Keratinocyte (primary cell): ENCODE results near the gene CHST14. TPM values are rescaled to one million over a fixed set of nuclear protein-coding genes. Genes with fewer than 3 reads are reported as not detected.

Experiments
- DNase-seq: peaks from one replicate; pipeline ENCODE4 v3.0.0-alpha.2; 2011; ENCODE audit warnings: low read depth, missing footprints, low spot score
- FAIRE-seq: peaks from 2 replicates; lab custom pipeline; 2011; peaks lifted over from hg19 to GRCh38; lab: Jason Lieb, UNC
- H2AFZ ChIP-seq: 2 replicates; pipeline ENCODE4 v1.6.0; 2012; ENCODE audit warnings: low read length, control low read depth, inconsistent platforms; ENCODE audit not compliant: control insufficient read depth
- H3K27ac ChIP-seq: 2 replicates; pipeline ENCODE4 v1.5.1; 2011; ENCODE audit warnings: low read length; ENCODE audit not compliant: control insufficient read depth, insufficient read depth
- H3K27me3 ChIP-seq: 3 replicates; pipeline ENCODE4 v1.6.0; 2011; ENCODE audit warnings: low read length; ENCODE audit not compliant: control insufficient read depth, insufficient read depth; ENCODE audit errors: extremely low read depth
- H3K36me3 ChIP-seq, 2 experiments: 2 replicates in 1 of 2; 3 replicates in 1 of 2; pipeline ENCODE4 v1.5.1; 2011; ENCODE audit warnings: low read length in 2 of 2, mild to moderate bottlenecking in 1 of 2; ENCODE audit not compliant: control insufficient read depth in 2 of 2, insufficient read depth in 2 of 2; ENCODE audit errors: extremely low read depth in 1 of 2
- H3K4me1 ChIP-seq: 3 replicates; pipeline ENCODE4 v1.5.1; 2011; ENCODE audit warnings: low read length; ENCODE audit not compliant: control insufficient read depth, insufficient read depth; ENCODE audit errors: extremely low read depth
- H3K4me2 ChIP-seq: 3 replicates; pipeline ENCODE4 v1.6.0; 2011; ENCODE audit warnings: low read depth, low read length; ENCODE audit not compliant: control insufficient read depth, insufficient read depth; ENCODE audit errors: extremely low read depth
- H3K4me3 ChIP-seq, 3 experiments: fragments of 200-600 bp in 1 of 3; sonication (generic) in 1 of 3; 2 replicates in 2 of 3; 3 replicates in 1 of 3; pipeline ENCODE4 v1.5.1; 2011 to 2016; ENCODE audit warnings: low read length in 3 of 3, mild to moderate bottlenecking in 3 of 3, control low read depth in 2 of 3, inconsistent platforms in 1 of 3, low read depth in 1 of 3, mixed read lengths in 1 of 3, mixed run types in 1 of 3, moderate library complexity in 1 of 3; ENCODE audit not compliant: control insufficient read depth in 2 of 3, insufficient read depth in 2 of 3; ENCODE audit errors: extremely low read depth in 1 of 3
- H3K79me2 ChIP-seq: 2 replicates; pipeline ENCODE4 v1.6.0; 2012; ENCODE audit warnings: low read length; ENCODE audit not compliant: control insufficient read depth, insufficient read depth
- H3K9ac ChIP-seq: 3 replicates; pipeline ENCODE4 v1.6.0; 2011; ENCODE audit warnings: low read length; ENCODE audit not compliant: control insufficient read depth, insufficient read depth; ENCODE audit errors: extremely low read depth
- H3K9me1 ChIP-seq: 3 replicates; pipeline ENCODE4 v1.6.0; 2011; ENCODE audit warnings: low read length; ENCODE audit not compliant: control insufficient read depth, insufficient read depth; ENCODE audit errors: extremely low read depth
- H3K9me3 ChIP-seq: 2 replicates; pipeline ENCODE4 v1.5.1; 2012; ENCODE audit warnings: low read depth, low read length; ENCODE audit not compliant: control insufficient read depth
- H4K20me1 ChIP-seq: 3 replicates; pipeline ENCODE4 v1.6.0; 2011; ENCODE audit warnings: low read length; ENCODE audit not compliant: control insufficient read depth, insufficient read depth; ENCODE audit errors: extremely low read depth
- EZH2 ChIP-seq: IDR thresholded peaks from one replicate; pipeline ENCODE4 v1.6.1; 2012; ENCODE audit warnings: inconsistent platforms, mild to moderate bottlenecking, low read length, moderate library complexity
- dilution Hi-C: fragments of 300-500 bp; cut with MboI; formaldehyde crosslinking; loops from one replicate; pipeline ENCODE4 v1.7.0; 2020; ENCODE audit warnings: low sequenced_read_pairs; ENCODE audit not compliant: extremely low pct_ligation_motif_present
- polyA plus RNA-seq, 5 experiments: library from polyadenylated mRNA; depleted of rRNA in 3 of 5; stranded (reverse) in 3 of 5; stranded (forward) in 1 of 5; unstranded in 1 of 5; fragments of >200 nt; gene quantifications; 1 replicate in 1 of 5; 2 replicates in 3 of 5; 3 replicates in 1 of 5; pipeline versions ENCODE4 v1.2.1 to v1.2.3, GENCODE V29; 2011 to 2012; ENCODE audit warnings: missing spikeins in 2 of 5, low read depth in 1 of 5, low replicate concordance in 1 of 5
- TF ChIP-seq, protein P1 (sequence below), 3 experiments: IDR thresholded peaks in 1 of 3; conservative IDR thresholded peaks in 1 of 3; optimal IDR thresholded peaks in 1 of 3; 2 replicates in 2 of 3; 3 replicates in 1 of 3; pipeline versions ENCODE3 to v1.5.1; 2011; ENCODE audit warnings: low read length in 3 of 3, mild to moderate bottlenecking in 3 of 3, moderate library complexity in 2 of 3, control low read depth in 1 of 3, inconsistent platforms in 1 of 3; ENCODE audit not compliant: insufficient read depth in 2 of 3; ENCODE audit errors: extremely low read depth in 1 of 3

CHST14 gene
- polyA plus RNA-seq, 1 donor (not counting 4 experiments of a cell fraction or from before 2014, with no cell fraction given) = 1.5 TPM

DNA sequence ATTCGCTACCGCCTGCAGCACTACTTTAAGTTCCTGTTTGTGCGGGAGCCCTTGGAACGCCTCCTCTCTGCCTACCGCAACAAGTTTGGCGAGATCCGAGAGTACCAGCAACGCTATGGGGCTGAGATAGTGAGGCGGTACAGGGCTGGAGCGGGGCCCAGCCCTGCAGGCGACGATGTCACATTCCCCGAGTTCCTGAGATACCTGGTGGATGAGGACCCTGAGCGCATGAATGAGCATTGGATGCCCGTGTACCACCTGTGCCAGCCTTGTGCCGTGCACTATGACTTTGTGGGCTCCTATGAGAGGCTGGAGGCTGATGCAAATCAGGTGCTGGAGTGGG lies 995 bp downstream of the CHST14 start:
- TF ChIP-seq, protein P1, sequence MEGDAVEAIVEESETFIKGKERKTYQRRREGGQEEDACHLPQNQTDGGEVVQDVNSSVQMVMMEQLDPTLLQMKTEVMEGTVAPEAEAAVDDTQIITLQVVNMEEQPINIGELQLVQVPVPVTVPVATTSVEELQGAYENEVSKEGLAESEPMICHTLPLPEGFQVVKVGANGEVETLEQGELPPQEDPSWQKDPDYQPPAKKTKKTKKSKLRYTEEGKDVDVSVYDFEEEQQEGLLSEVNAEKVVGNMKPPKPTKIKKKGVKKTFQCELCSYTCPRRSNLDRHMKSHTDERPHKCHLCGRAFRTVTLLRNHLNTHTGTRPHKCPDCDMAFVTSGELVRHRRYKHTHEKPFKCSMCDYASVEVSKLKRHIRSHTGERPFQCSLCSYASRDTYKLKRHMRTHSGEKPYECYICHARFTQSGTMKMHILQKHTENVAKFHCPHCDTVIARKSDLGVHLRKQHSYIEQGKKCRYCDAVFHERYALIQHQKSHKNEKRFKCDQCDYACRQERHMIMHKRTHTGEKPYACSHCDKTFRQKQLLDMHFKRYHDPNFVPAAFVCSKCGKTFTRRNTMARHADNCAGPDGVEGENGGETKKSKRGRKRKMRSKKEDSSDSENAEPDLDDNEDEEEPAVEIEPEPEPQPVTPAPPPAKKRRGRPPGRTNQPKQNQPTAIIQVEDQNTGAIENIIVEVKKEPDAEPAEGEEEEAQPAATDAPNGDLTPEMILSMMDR (optimal IDR thresholded peaks at IDR 0.05 in 1 of 3, IDR thresholded peaks at IDR 0.05 in 1 of 3, conservative IDR thresholded peaks at IDR 0.05 in 1 of 3; ENCODE audit: extremely low read depth in 1 of 3, insufficient read depth in 2 of 3, low read length in 3 of 3) = no peak
- TF ChIP-seq EZH2 = no peak
- Histone ChIP-seq H2AFZ (peak overlapping the region; percentile 91), H3K27me3 (no peaks in the 10 kb centered on the region), H4K20me1 (no peaks in the 10 kb centered on the region), H3K79me2 (no peaks in the 10 kb centered on the region), H3K9me3 (no peaks in the 10 kb centered on the region), H3K27ac (no peak overlapping the region), H3K4me2 (peak overlapping the region; percentile 93), H3K36me3 (peaks cover 0 to 3% of the 10 kb centered on the region in 2 experiments), H3K4me1 (peaks cover 11% of the 10 kb centered on the region), H3K4me3 (peak overlapping the region; percentile 38 to 75 (median 60)), H3K9me1 (no peaks in the 10 kb centered on the region), H3K9ac (peak overlapping the region; percentile 53)
- dilution Hi-C loops = no loop called here
- FAIRE-seq (peak; percentile 26), DNase-seq (no peak)

- Histone ChIP-seq H3K4me2 (peak overlapping the region; percentile 93), H4K20me1 (no peaks in the 10 kb centered on the region), H3K27me3 (no peaks in the 10 kb centered on the region), H2AFZ (no peak overlapping the region), H3K36me3 (peaks cover 0 to 3% of the 10 kb centered on the region in 2 experiments), H3K9me3 (no peaks in the 10 kb centered on the region), H3K79me2 (no peaks in the 10 kb centered on the region), H3K9ac (no peak overlapping the region), H3K4me1 (peaks cover 11% of the 10 kb centered on the region), H3K9me1 (no peaks in the 10 kb centered on the region), H3K27ac (no peak overlapping the region), H3K4me3 (no peak overlapping the region)
- no peak for TF ChIP-seq EZH2
- TF ChIP-seq, protein P1 (optimal IDR thresholded peaks at IDR 0.05 in 1 of 3, IDR thresholded peaks at IDR 0.05 in 1 of 3, conservative IDR thresholded peaks at IDR 0.05 in 1 of 3; ENCODE audit: extremely low read depth in 1 of 3, insufficient read depth in 2 of 3, low read length in 3 of 3) = no peak
- dilution Hi-C loops = no loop called here
- FAIRE-seq (no peak), DNase-seq (no peak)
These were observed 1.5 kb downstream of the CHST14 start for GRCh38 chr15:40472171-40472727.
